ENCODE data around the gene TSR3. TPM values are rescaled to one million over a fixed set of nuclear protein-coding genes. Genes with fewer than 3 reads are reported as not detected.

TSR3 gene
- total RNA-seq, 1 donor from 2014 or later, result 39.5 TPM

GRCh38 chr16:1355591-1355990, 3.9 kb upstream of the TSR3 start:
- FAIRE-seq (no peak), DNase-seq (ENCODE audit: low spot score in 2 of 2) (no peak)

DNA sequence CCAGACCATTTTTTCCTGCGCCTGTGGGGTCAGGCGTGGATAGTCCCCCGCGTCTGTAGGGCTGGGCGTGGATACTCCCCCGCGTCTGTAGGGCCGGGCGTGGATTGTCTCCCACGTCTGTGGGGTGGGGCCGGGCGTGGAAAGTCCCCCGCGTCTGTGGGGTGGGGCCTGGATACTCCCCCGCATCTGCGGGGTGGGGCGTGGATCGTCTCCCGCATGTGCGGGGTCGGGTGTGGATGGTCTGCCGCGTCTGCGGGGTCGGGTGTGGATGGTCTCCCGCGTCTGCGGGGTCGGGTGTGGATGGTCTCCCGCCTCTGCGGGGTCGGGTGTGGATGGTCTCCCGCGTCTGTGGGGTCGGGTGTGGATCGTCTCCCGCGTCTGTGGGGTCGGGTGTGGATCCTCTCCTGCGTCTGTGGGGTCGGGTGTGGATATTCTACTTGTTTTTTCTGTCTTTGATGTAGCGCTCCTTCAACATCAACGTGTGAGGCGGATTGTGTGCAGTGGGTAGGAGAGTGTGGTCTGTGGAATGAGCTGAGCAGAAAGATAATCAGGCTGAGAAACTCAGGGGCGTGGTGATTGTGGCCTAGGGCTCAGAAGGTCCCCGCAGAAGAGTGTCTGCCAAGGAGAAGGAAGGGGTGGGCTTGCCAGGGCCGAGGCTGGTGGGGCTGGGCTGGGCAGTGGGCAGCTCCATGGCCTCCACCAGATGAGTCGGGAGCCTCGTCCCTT, 3.3 kb upstream of the TSR3 start:
- DNase-seq (ENCODE audit: low spot score in 2 of 2) (no peak), FAIRE-seq (no peak)

DNA sequence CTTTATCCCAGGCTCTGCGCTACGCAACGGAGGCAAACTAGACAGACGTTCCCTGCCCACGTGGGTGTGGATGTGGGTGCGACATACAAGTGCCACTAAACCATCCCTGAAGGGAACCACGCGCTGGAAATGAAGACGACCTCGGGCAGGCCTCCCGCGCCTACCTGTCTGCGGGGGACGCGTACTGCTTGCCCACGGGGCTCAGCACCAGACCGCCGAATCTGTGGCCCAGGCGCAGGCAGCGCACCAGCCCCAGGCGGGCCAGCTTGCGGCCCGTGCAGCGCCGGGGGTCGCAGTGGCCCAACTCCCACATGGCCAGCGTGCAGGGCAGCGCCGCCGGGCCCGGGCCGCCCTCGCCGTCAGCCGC, 480 bp downstream of the TSR3 start:
- FAIRE-seq, result no peak
- no peak for DNase-seq (ENCODE audit: low spot score in 2 of 2)

DNA sequence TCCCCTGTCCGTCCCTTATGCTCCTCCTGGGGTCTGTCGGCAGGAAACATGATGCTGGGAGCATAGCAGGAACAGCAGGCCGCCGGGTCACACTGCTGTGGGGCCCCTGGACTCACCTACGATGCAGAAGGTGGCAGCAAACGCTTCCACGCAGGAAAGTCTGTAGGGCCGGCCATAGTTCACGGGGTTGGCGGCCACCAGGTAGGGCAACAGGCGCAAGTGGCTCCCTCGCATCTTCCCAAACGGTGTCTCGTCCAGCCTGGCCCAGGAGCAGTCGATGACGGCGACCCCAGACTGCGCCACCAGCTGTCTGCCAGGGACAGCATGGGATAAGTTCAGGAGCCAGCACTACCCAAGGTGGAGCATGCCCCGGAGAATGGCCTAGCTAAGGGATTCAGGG, 987 bp downstream of the TSR3 start:
- DNase-seq (ENCODE audit: low spot score in 2 of 2) (no peak), FAIRE-seq (no peak)

DNA sequence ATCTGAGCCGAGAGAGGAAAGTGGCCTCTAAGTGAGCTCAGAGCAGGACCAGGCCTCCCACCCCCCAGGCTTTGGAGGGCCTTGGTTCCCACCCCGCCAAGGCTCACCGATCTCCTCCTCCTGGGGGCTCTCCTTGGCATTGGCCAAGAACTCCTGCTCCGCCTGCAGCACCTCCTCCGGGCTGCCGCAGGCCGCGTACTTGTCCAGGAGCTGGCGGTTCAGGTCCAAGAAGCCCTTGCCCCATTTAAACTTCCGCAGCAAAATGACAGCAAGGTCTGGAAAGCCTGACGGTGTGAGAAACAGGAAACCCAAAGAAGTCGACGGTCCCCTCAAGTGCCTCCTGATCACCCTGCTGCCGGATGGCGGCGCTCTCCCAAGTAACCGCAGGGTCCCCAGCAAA, 1.7 kb downstream of the TSR3 start:
- FAIRE-seq, result no peak
- no peak for DNase-seq (ENCODE audit: low spot score in 2 of 2)

DNA sequence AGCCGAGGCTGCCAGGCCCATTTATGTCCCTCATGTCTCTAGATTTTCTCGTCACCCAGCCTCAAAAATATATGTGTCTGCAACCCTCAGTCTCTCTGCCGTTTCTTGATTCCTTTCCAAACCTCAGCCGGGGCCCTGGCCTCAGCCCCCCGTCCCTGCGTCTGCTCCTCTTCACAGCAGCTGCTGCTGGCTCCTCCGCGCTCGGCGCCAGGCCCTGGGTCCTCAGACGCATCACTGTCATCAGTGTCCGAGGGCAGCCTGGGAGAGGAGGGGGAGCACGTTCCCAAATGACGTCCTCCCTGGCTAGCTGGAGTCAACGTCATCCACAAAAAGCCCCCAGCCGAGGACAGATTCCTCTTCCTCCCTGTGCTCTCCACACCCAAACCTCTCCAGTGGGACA, 2.3 kb downstream of the TSR3 start:
- FAIRE-seq (no peak), DNase-seq (ENCODE audit: low spot score in 2 of 2) (no peak)

DNA sequence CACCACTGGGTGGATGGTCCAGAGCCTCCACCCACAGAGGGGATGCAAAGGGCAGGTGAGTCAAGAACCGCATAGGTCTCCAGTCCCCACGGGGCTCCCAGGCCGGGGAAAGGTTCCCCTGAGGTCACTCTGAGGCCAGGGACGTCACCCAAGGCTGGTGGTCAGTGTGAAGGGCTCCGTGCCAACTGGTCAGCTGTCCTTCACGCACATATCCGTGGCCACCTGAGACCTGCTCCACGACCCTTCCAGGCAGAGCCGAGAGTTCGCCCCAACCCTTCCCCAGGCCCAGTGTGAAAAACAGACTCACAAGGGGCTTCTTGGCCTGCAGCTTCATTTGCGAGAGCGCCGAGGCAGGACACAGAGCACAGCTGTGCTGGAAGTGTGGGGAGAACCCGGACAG, 2.8 kb downstream of the TSR3 start:
- FAIRE-seq (no peak), DNase-seq (ENCODE audit: low spot score in 2 of 2) (no peak)

DNA sequence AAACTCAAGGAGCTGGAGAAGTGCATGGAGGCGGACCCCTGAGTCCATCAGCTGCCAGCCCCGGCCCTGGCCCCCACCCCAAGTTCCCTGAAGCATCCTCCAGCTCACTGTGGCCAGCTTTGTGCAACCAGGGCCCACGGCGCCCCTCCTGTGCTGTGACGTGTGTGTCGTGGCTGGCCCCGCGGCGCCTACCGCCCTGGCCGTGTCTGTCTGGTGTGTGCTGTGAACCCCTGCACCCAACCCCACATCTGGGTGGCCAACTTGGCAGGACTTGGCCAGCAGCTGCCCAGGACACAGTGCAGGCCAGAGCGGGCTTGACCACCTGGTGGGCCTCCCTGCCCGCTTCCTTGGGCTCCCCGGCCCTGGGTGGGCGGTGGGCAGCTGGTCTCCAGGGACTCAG, 3.2 kb downstream of the TSR3 start:
- FAIRE-seq (no peak), DNase-seq (ENCODE audit: low spot score in 2 of 2) (no peak)

DNA sequence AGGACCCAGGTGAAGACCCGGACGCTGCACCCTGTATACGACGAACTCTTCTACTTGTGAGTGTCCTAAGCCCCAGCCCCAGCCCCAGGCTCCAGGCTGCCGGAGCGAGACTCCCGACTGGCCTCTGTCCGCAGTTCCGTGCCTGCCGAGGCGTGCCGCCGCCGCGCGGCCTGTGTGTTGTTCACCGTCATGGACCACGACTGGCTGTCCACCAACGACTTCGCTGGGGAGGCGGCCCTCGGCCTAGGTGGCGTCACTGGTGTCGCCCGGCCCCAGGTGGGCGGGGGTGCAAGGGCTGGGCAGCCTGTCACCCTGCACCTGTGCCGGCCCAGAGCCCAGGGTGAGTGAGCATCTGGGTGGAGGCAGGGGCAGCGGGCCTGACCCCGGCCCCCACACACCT, 3.7 kb downstream of the TSR3 start:
- DNase-seq (ENCODE audit: low spot score in 2 of 2) (no peak), FAIRE-seq (no peak)

DNA sequence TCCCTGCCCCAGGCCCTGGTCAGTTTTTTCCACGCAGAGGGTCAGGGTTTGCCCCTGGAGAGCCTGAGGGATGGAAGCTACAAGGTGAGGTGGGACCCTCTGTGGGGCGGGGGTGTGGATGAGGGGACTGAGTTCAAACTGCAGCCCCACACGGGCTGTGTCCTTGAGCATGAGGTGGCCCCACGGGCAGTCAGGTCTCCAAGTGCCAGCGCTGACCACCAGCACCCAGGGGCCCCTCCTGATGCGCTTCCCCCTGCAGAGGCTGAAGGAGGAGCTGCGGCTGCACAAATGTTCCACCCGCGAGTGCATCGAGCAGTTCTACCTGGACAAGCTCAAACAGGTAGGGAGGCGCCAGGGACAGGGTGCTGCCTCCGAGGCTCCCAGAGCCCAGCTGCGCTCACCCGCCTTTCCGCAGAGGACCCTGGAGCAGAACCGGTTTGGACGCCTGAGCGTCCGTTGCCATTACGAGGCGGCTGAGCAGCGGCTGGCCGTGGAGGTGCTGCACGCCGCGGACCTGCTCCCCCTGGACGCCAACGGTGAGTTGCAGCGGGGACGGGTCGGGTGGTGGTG, 4.3 kb downstream of the TSR3 start:
- FAIRE-seq, result no peak
- DNase-seq (ENCODE audit: low spot score in 2 of 2), result no peak

- FAIRE-seq (no peak), DNase-seq (ENCODE audit: low spot score in 2 of 2) (no peak)
These were observed 5.0 kb downstream of the TSR3 start for GRCh38 chr16:1346422-1347285.

DNA sequence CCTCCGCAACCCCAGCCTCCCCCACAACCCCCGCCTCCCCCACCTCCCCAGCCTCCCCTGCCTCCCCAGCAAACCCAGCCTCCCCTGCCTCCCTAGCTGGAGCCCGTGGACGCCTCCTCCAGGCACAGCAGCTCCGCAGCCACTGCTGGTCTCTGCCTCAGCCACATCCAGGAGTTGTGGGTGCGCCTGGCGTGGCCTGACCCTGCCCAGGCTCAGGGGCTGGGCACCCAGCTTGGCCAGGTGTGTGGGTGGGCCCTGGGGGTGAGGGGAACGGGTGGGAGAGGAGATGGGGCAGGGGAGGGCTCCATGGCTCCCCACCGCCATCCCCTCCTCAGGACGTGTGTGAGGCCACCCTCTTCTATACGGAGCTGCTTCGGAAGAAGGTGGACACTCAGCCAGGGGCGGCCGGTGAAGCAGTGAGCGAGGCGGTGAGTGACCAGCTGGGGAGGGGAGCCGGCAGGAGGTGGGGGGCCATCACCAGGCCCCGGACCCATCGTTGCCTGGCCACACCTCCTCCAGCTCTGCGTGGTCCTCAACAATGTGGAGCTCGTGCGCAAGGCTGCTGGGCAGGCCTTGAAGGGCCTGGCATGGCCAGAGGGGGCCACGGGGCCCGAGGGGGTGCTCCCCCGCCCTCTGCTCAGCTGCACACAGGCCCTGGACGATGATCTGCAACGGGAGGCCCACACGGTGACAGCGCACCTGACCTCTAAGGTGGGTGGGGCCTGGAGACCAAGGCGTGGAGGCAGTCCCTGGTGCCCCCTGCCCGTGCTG, 5.8 kb downstream of the TSR3 start:
- DNase-seq (ENCODE audit: low spot score in 2 of 2), result no peak
- no peak for FAIRE-seq

DNA sequence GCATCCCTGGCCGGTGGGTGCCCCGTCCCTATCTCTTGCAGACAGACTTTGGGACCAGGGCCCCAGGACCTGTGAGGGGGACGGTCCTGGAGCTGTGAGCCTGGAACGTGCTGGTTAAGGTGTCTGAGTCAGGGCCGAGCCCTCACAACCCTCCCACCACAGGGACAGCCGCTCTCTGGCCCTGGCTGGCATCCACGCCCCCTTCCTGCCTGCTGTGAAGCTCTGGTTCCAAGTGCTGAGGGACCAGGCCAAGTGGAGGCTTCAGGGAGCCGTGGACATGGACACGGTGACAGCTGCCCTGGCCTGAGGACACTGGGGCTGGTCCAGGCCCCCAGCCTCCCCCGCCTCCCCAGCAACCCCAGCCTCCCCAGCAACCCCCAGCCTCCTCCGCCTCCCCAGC, 6.6 kb downstream of the TSR3 start:
- no peak for DNase-seq (ENCODE audit: low spot score in 2 of 2)

GRCh38 chr16:1344499-1344898, 7.2 kb downstream of the TSR3 start:
- FAIRE-seq, result no peak
- DNase-seq (ENCODE audit: low spot score in 2 of 2), result no peak

More for the DNA sequence above, 6.6 kb downstream of the TSR3 start:
- FAIRE-seq, result no peak

DNA sequence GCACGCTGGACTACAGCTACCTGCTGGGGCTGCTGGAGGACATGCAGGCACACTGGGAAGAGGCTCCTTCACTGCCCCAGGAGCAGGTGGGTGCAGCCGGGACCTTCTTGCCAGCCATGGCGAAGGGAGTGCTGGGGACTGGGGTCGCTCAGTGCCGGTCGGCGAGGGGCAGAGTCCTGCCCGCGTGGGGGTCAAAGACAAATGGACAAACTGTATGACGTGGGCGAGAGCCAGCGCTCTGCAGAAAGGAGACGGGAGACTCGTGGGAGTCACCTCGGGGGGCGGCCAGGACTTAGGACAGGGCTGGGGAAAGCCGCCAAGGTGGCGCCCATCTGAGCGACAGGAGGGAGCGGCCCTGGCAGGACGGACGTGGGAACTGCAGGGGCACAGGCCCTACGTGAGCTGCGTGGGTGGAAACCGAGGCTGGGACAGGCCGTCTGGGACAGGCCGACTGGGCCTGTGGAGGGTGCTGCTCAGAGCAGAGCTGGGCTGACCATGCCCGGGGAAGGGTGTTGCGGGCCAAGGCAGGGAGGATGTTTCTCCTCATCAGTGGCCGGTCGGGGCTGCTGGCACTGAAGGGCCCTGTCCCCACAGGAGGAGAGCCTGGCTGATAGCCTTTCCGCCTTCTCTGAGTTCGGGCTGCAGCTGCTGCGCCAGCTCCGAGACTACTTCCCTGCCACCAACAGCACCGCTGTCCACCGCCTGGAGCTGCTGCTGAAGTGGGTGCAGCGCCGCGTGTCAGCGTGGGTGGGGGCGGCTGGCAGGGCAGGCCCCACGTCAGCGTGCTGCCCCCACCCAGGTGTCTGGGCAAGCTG, 8.0 kb downstream of the TSR3 start:
- no peak for FAIRE-seq
- DNase-seq (ENCODE audit: low spot score in 2 of 2), result no peak

DNA sequence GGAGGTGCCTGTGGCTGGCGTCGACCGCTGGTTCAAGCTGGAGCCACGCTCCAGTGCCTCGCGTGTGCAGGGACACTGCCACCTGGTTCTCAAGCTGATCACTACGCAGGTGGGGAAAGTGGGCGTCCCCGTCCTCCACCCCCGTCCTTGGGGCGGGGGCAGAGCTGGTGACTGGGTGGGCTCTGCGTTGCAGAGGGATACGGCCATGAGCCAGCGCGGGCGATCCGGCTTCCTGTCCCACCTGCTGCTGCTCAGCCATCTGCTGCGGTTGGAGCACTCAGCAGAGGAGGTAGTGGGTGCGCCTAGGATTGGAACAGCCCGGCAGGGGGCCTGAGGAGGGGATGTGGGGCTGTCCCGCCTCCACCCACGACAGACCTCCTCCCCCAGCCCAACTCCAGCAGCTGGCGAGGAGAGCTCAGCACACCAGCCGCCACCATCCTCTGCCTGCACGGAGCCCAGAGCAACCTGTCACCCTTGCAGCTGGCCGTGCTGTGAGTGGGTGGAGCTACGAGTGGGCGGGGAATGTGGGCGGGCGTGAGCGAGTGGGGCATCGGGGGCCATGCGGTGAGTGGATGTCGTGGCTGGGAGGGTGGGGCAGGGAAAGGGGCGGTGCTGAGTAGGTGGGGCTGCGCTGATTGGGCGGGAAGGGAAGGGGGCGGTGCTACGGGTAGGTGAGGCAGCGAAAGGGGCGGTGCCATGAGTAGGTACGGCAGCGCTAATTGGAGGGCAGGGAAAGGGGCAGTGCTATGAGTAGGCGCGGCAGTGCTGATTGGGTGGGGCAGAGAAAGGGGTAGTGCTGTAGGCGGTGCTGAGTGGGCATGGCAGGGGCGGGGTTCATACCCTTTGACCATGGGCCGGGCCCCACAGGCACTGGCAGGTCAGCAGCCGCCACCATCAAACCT, 8.9 kb downstream of the TSR3 start:
- FAIRE-seq, result no peak
- DNase-seq (ENCODE audit: low spot score in 2 of 2), result peak; percentile 94 to 98

DNA sequence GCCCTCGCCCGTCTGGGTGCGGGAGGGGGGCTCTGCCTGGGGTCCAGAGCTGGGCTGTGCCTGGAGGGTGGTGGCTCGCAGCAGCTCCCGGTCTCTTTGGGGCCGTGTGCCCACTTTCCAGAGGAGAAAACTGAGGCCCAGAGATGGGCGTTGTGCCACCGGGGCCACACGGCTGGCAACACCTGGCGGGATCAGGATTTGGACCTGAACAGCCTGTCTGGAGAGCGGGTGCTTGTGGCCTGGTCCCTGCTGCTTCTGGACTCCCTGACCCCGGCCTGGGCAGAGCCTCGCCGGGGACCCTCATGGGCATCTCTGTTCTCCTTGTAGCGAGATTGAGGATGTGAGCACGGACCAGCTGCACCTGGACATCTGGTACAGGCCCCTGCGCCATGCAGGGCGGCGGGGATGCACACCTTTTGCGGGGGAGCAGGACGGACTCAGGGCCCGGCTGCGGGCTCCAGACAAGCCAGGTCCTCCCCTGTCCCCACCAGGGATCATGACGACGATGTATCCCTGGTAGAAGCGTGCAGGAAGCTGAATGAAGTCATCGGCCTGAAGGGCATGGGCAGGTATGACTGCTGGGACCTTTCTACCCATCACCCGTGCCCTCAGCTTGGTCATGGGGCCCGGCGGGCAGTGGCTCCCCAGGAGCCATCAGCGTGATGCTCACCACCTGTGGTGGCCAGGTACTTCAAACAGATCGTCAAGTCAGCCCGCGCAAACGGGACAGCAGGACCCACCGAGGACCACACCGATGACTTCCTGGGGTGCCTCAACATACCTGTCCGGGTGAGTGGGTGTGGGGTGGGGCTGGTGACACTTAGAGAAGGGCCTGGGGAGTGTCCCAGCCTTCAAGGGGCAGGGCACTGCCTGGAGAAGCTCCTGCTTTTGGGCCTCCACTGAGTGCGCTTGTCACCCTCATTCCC, 9.9 kb downstream of the TSR3 start:
- DNase-seq (ENCODE audit: low spot score in 2 of 2), result no peak
- FAIRE-seq, result no peak
